GM23338 (cell line): ENCODE results near the gene HCN1. TPM values are rescaled to one million over a fixed set of nuclear protein-coding genes. Genes with fewer than 3 reads are reported as not detected.

ENCODE experiments used
- ATAC-seq: fragments of 200-7000 bp; cut with Tn5 transposase; 3 replicates; pipeline ENCODE4 v1.9.1; 2020
- DNase-seq: peaks from one replicate; pipeline ENCODE4 v3.0.0-alpha.2; 2015; ENCODE audit warnings: low spot score
- H2AFZ ChIP-seq: fragments of 200-600 bp; sonication (generic); 2 replicates; pipeline ENCODE4 v1.8.0; 2016; ENCODE audit warnings: antibody characterized with exemption, mild to moderate bottlenecking, moderate library complexity
- H3F3A ChIP-seq: fragments of 200-600 bp; sonication (generic); replicated peaks from 2 replicates; pipeline ENCODE4 v1.8.0; 2017; ENCODE audit warnings: antibody characterized with exemption, mixed run types, low read depth
- H3K27ac ChIP-seq: fragments of 200-600 bp; sonication (generic); 2 replicates; pipeline ENCODE4 v1.6.1; 2016; ENCODE audit warnings: low read depth
- H3K27me3 ChIP-seq: fragments of 200-600 bp; sonication (generic); 2 replicates; pipeline ENCODE4 v1.8.0; 2016; ENCODE audit warnings: mild to moderate bottlenecking, mixed run types, moderate library complexity; ENCODE audit not compliant: insufficient read depth
- H3K36me3 ChIP-seq: fragments of 200-600 bp; sonication (generic); 2 replicates; pipeline ENCODE4 v1.8.0; 2016; ENCODE audit warnings: mild to moderate bottlenecking; ENCODE audit not compliant: insufficient read depth
- H3K4me1 ChIP-seq: fragments of 200-600 bp; sonication (generic); 2 replicates; pipeline ENCODE4 v1.8.0; 2016; ENCODE audit warnings: mild to moderate bottlenecking, moderate library complexity; ENCODE audit not compliant: insufficient read depth
- H3K4me2 ChIP-seq: fragments of 200-600 bp; sonication (generic); 2 replicates; pipeline ENCODE4 v1.7.1; 2017; ENCODE audit warnings: mixed run types
- H3K4me3 ChIP-seq: fragments of 200-600 bp; sonication (generic); 2 replicates; pipeline ENCODE4 v1.6.1; 2016; ENCODE audit warnings: mixed run types
- H3K79me2 ChIP-seq: fragments of 200-600 bp; sonication (generic); replicated peaks from 2 replicates; pipeline ENCODE4 v1.8.0; 2017; ENCODE audit warnings: mild to moderate bottlenecking; ENCODE audit not compliant: insufficient read depth
- H3K9me2 ChIP-seq: fragments of 200-600 bp; sonication (generic); 2 replicates; pipeline ENCODE4 v1.8.0; 2017; ENCODE audit not compliant: insufficient read depth
- H4K20me1 ChIP-seq: fragments of 200-600 bp; sonication (generic); replicated peaks from 2 replicates; pipeline ENCODE4 v1.8.0; 2017; ENCODE audit warnings: mild to moderate bottlenecking; ENCODE audit not compliant: insufficient read depth
- H3K27ac Mint-ChIP-seq: 2 replicates; pipeline ENCODE4 v1.8.0; 2020; ENCODE audit warnings: inconsistent platforms, mild to moderate bottlenecking, moderate library complexity, mixed read lengths
- H3K27me3 Mint-ChIP-seq: 3 replicates; pipeline ENCODE4 v1.8.0; 2022; ENCODE audit warnings: low read depth, mild to moderate bottlenecking, moderate library complexity, mixed read lengths, inconsistent platforms; ENCODE audit not compliant: insufficient read depth, poor library complexity
- H3K36me3 Mint-ChIP-seq: 3 replicates; pipeline ENCODE4 v1.8.0; 2021; ENCODE audit warnings: low read depth, mild to moderate bottlenecking, inconsistent platforms, moderate library complexity, mixed read lengths
- H3K4me1 Mint-ChIP-seq: 3 replicates; pipeline ENCODE4 v1.8.0; 2020; ENCODE audit warnings: mild to moderate bottlenecking, inconsistent platforms, mixed read lengths
- H3K4me3 Mint-ChIP-seq: 3 replicates; pipeline ENCODE4 v1.8.0; 2021; ENCODE audit warnings: moderate library complexity, mild to moderate bottlenecking, inconsistent platforms, mixed read lengths
- H3K9me3 Mint-ChIP-seq: 3 replicates; pipeline ENCODE4 v1.8.0; 2020; ENCODE audit warnings: moderate library complexity, mild to moderate bottlenecking, inconsistent platforms, mixed read lengths
- CTCF ChIP-seq, 2 experiments: fragments of 200-600 bp in 1 of 2; sonication (generic) in 1 of 2; conservative IDR thresholded peaks; 2 replicates each; pipeline versions ENCODE4 v1.5.1 to v1.6.1; 2016 to 2017; ENCODE audit warnings: antibody characterized with exemption in 2 of 2, low read depth in 2 of 2, mild to moderate bottlenecking in 2 of 2, moderate library complexity in 1 of 2
- EZH2 ChIP-seq: fragments of 200-600 bp; sonication (generic); IDR thresholded peaks from one replicate; pipeline ENCODE4 v1.8.0; 2017; ENCODE audit warnings: antibody characterized with exemption, mild to moderate bottlenecking, low read depth; ENCODE audit not compliant: unreplicated experiment
- EZH2phosphoT487 ChIP-seq: fragments of 200-600 bp; sonication (generic); IDR thresholded peaks from one replicate; pipeline ENCODE4 v1.8.1; 2018; ENCODE audit warnings: antibody characterized with exemption; ENCODE audit not compliant: unreplicated experiment
- JUNB ChIP-seq: IDR thresholded peaks from one replicate; pipeline ENCODE4 v1.6.1; 2016; ENCODE audit warnings: antibody characterized with exemption; ENCODE audit not compliant: unreplicated experiment
- POLR2AphosphoS5 ChIP-seq: IDR thresholded peaks from 2 replicates; pipeline ENCODE4 v1.6.1; 2016; ENCODE audit warnings: antibody characterized with exemption, low read depth
- STAT1 ChIP-seq: IDR thresholded peaks from one replicate; pipeline ENCODE4 v1.6.1; 2016; ENCODE audit warnings: antibody characterized with exemption; ENCODE audit not compliant: unreplicated experiment
- polyA plus RNA-seq: library from polyadenylated mRNA; unstranded; fragments of >200 nt; fragmentation: Nextera tagmentation; extraction: Ambion mirVana; gene quantifications from 2 replicates; pipeline ENCODE4 v1.2.1, GENCODE V29; 2016
- total RNA-seq: library from RNA; depleted of rRNA; stranded (reverse); fragments of >200 nt; shearing (Covaris generic); gene quantifications from 2 replicates; pipeline ENCODE4 v1.2.3, GENCODE V29; 2014
- TF ChIP-seq, protein P1 (sequence below): fragments of 250-450 bp; sonication (Bioruptor Pico); IDR thresholded peaks from 2 replicates; pipeline ENCODE4 v1.5.0; 2020; ENCODE audit warnings: mild to moderate bottlenecking, moderate library complexity

The HCN1 gene
- total and polyA plus RNA-seq, 2 experiments from 2014 or later, result 2.8 to 6.9 TPM

- TF ChIP-seq, protein P1, sequence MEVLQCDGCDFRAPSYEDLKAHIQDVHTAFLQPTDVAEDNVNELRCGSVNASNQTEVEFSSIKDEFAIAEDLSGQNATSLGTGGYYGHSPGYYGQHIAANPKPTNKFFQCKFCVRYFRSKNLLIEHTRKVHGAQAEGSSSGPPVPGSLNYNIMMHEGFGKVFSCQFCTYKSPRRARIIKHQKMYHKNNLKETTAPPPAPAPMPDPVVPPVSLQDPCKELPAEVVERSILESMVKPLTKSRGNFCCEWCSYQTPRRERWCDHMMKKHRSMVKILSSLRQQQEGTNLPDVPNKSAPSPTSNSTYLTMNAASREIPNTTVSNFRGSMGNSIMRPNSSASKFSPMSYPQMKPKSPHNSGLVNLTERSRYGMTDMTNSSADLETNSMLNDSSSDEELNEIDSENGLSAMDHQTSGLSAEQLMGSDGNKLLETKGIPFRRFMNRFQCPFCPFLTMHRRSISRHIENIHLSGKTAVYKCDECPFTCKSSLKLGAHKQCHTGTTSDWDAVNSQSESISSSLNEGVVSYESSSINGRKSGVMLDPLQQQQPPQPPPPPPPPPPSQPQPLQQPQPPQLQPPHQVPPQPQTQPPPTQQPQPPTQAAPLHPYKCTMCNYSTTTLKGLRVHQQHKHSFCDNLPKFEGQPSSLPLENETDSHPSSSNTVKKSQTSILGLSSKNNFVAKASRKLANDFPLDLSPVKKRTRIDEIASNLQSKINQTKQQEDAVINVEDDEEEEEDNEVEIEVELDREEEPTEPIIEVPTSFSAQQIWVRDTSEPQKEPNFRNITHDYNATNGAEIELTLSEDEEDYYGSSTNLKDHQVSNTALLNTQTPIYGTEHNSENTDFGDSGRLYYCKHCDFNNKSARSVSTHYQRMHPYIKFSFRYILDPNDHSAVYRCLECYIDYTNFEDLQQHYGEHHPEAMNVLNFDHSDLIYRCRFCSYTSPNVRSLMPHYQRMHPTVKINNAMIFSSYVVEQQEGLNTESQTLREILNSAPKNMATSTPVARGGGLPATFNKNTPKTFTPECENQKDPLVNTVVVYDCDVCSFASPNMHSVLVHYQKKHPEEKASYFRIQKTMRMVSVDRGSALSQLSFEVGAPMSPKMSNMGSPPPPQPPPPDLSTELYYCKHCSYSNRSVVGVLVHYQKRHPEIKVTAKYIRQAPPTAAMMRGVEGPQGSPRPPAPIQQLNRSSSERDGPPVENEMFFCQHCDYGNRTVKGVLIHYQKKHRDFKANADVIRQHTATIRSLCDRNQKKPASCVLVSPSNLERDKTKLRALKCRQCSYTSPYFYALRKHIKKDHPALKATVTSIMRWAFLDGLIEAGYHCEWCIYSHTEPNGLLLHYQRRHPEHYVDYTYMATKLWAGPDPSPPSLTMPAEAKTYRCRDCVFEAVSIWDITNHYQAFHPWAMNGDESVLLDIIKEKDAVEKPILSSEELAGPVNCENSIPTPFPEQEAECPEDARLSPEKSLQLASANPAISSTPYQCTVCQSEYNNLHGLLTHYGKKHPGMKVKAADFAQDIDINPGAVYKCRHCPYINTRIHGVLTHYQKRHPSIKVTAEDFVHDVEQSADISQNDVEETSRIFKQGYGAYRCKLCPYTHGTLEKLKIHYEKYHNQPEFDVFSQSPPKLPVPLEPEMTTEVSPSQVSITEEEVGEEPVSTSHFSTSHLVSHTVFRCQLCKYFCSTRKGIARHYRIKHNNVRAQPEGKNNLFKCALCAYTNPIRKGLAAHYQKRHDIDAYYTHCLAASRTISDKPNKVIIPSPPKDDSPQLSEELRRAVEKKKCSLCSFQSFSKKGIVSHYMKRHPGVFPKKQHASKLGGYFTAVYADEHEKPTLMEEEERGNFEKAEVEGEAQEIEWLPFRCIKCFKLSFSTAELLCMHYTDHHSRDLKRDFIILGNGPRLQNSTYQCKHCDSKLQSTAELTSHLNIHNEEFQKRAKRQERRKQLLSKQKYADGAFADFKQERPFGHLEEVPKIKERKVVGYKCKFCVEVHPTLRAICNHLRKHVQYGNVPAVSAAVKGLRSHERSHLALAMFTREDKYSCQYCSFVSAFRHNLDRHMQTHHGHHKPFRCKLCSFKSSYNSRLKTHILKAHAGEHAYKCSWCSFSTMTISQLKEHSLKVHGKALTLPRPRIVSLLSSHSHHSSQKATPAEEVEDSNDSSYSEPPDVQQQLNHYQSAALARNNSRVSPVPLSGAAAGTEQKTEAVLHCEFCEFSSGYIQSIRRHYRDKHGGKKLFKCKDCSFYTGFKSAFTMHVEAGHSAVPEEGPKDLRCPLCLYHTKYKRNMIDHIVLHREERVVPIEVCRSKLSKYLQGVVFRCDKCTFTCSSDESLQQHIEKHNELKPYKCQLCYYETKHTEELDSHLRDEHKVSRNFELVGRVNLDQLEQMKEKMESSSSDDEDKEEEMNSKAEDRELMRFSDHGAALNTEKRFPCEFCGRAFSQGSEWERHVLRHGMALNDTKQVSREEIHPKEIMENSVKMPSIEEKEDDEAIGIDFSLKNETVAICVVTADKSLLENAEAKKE (CRISPR knock-in tag), result no peak
- TF ChIP-seq JUNB (no peak), POLR2AphosphoS5 (no peak), CTCF (conservative IDR thresholded peaks at IDR 0.05; ENCODE audit: low read depth in 2 of 2) (no peak), EZH2phosphoT487 (no peak)
Observed at GRCh38 chr5:45692481-45692880, 3.7 kb downstream of the HCN1 start (continued).

DNA sequence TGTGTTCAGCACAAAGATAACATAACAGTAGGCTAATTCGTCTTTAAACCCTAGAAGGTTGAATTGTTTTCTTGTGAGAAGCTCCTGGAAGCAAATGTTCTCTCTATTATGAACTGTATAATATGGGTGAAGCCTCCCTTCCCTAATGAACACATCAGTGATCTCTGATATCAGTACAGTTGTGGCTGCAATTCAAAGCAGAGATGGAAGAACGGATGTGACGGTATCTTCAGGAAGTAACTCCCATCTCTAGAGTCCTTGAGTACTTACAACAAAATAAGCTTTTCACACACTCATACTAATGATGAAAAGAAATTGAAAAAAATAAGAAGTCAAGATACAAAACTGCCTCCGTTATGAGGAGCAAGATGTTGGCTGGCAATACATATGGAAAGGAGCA lies 4.5 kb downstream of the HCN1 start:
- no peaks in the 10 kb centered on the region for H3K36me3 Mint-ChIP-seq
- Histone ChIP-seq H2AFZ (no peak overlapping the region), H4K20me1 (no peaks in the 10 kb centered on the region), H3K36me3 (no peaks in the 10 kb centered on the region), H3K4me2 (no peak overlapping the region), H3K27me3 (peaks cover 10% of the 10 kb centered on the region), H3K9me2 (no peaks in the 10 kb centered on the region), H3K27ac (no peak overlapping the region), H3K4me1 (peaks cover 7% of the 10 kb centered on the region; the same call in 1 of the 2 replicates), H3F3A (no peaks in the 10 kb centered on the region), H3K79me2 (peaks cover 14% of the 10 kb centered on the region), H3K4me3 (no peak overlapping the region)
- DNase-seq, result no peak
- no peaks in the 10 kb centered on the region; the same call in 2 of the 3 replicates for H3K9me3 Mint-ChIP-seq
- peaks cover 5% of the 10 kb centered on the region for H3K27me3 Mint-ChIP-seq
- no peak for ATAC-seq
- no peak overlapping the region for H3K4me3 Mint-ChIP-seq
- no peak overlapping the region for H3K27ac Mint-ChIP-seq
- peaks cover 26% of the 10 kb centered on the region for H3K4me1 Mint-ChIP-seq
- TF ChIP-seq, protein P1 (CRISPR knock-in tag), result no peak
- no peak for TF ChIP-seq EZH2
- TF ChIP-seq STAT1, result no peak
- TF ChIP-seq JUNB, result no peak
- no peak for TF ChIP-seq POLR2AphosphoS5
